ENCODE measurements around the gene ACSL6. TPM values are rescaled to one million over a fixed set of nuclear protein-coding genes. Genes with fewer than 3 reads are reported as not detected.

The ACSL6 gene
- total and polyA plus RNA-seq, 2 donors (not counting 1 experiment from before 2014, with no cell fraction given), result 0.02 to 0.33 TPM

GRCh38 chr5:131987251-131987650 lies 24.2 kb downstream of the ACSL6 start:
- H3K36me3 ChIP-seq (ENCODE audit: control insufficient read depth, insufficient read depth, low read length), result no peaks in the 10 kb centered on the region
- H3K27me3 ChIP-seq (ENCODE audit: control insufficient read depth, insufficient read depth, low read length), result peaks cover 6% of the 10 kb centered on the region

GRCh38 chr5:131986161-131986912 lies 25.1 kb downstream of the ACSL6 start:
- Histone ChIP-seq H3K27ac (ENCODE audit: insufficient read depth, low read length) (no peak overlapping the region), H3K4me3 (replicated peaks in 1 of 4; ENCODE audit: control extremely low read depth in 1 of 4, insufficient read depth in 1 of 4, low read depth in 3 of 4, low read length in 4 of 4) (no peak overlapping the region), H3K4me2 (ENCODE audit: extremely low read depth, insufficient read depth, low read length) (no peak overlapping the region), H3K27me3 (ENCODE audit: control insufficient read depth, insufficient read depth, low read length) (no peaks in the 10 kb centered on the region), H3K9me3 (ENCODE audit: control insufficient read depth, insufficient read depth, low read depth, low read length) (no peaks in the 10 kb centered on the region), H3K4me1 (ENCODE audit: control insufficient read depth, extremely low read depth, insufficient read depth, low read length) (no peaks in the 10 kb centered on the region), H2AFZ (ENCODE audit: low read length) (no peak overlapping the region), H3K36me3 (ENCODE audit: control insufficient read depth, insufficient read depth, low read length) (no peaks in the 10 kb centered on the region), H3K79me2 (ENCODE audit: control insufficient read depth, insufficient read depth, low read length) (no peaks in the 10 kb centered on the region), H4K20me1 (ENCODE audit: control insufficient read depth, extremely low read depth, insufficient read depth, low read length) (no peaks in the 10 kb centered on the region), H3K9ac (ENCODE audit: insufficient read depth, low read length) (no peak overlapping the region)
- DNase-seq (ENCODE audit: low read depth in 2 of 2), result no peak
- TF ChIP-seq CTCF (conservative IDR thresholded peaks at IDR 0.05 in 1 of 2, IDR thresholded peaks at IDR 0.05 in 1 of 2; ENCODE audit: low read depth in 1 of 2, low read length in 2 of 2) (no peak), EZH2 (IDR thresholded peaks at IDR 0.05; ENCODE audit: low read length, missing control alignments) (no peak)

More at GRCh38 chr5:131987251-131987650, 24.2 kb downstream of the ACSL6 start:
- H4K20me1 ChIP-seq (ENCODE audit: control insufficient read depth, extremely low read depth, insufficient read depth, low read length), result no peaks in the 10 kb centered on the region
- H3K4me1 ChIP-seq (ENCODE audit: control insufficient read depth, extremely low read depth, insufficient read depth, low read length), result no peaks in the 10 kb centered on the region
- no peaks in the 10 kb centered on the region for H3K79me2 ChIP-seq (ENCODE audit: control insufficient read depth, insufficient read depth, low read length)
- no peaks in the 10 kb centered on the region for H3K9me3 ChIP-seq (ENCODE audit: control insufficient read depth, insufficient read depth, low read depth, low read length)
- no peak overlapping the region for H3K27ac ChIP-seq (ENCODE audit: insufficient read depth, low read length)
- no peak overlapping the region for H3K4me3 ChIP-seq (replicated peaks in 1 of 4; ENCODE audit: control extremely low read depth in 1 of 4, insufficient read depth in 1 of 4, low read depth in 3 of 4, low read length in 4 of 4)
- no peak overlapping the region for H2AFZ ChIP-seq (ENCODE audit: low read length)
- TF ChIP-seq EZH2 (IDR thresholded peaks at IDR 0.05; ENCODE audit: low read length, missing control alignments), result no peak
- no peak for TF ChIP-seq CTCF (conservative IDR thresholded peaks at IDR 0.05 in 1 of 2, IDR thresholded peaks at IDR 0.05 in 1 of 2; ENCODE audit: low read depth in 1 of 2, low read length in 2 of 2)
- no peak for DNase-seq (ENCODE audit: low read depth in 2 of 2)
- no peak overlapping the region for H3K4me2 ChIP-seq (ENCODE audit: extremely low read depth, insufficient read depth, low read length)
- H3K9ac ChIP-seq (ENCODE audit: insufficient read depth, low read length), result no peak overlapping the region

GRCh38 chr5:131984956-131985665 lies 26.3 kb downstream of the ACSL6 start:
- H2AFZ ChIP-seq (ENCODE audit: low read length), result no peak overlapping the region
- TF ChIP-seq CTCF (conservative IDR thresholded peaks at IDR 0.05 in 1 of 2, IDR thresholded peaks at IDR 0.05 in 1 of 2; ENCODE audit: low read depth in 1 of 2, low read length in 2 of 2) (no peak), EZH2 (IDR thresholded peaks at IDR 0.05; ENCODE audit: low read length, missing control alignments) (no peak)
- H3K9ac ChIP-seq (ENCODE audit: insufficient read depth, low read length), result no peak overlapping the region
- no peak for DNase-seq (ENCODE audit: low read depth in 2 of 2)
- no peaks in the 10 kb centered on the region for H4K20me1 ChIP-seq (ENCODE audit: control insufficient read depth, extremely low read depth, insufficient read depth, low read length)
- no peak overlapping the region for H3K4me2 ChIP-seq (ENCODE audit: extremely low read depth, insufficient read depth, low read length)
- no peaks in the 10 kb centered on the region for H3K79me2 ChIP-seq (ENCODE audit: control insufficient read depth, insufficient read depth, low read length)
- H3K9me3 ChIP-seq (ENCODE audit: control insufficient read depth, insufficient read depth, low read depth, low read length), result no peaks in the 10 kb centered on the region
- H3K4me1 ChIP-seq (ENCODE audit: control insufficient read depth, extremely low read depth, insufficient read depth, low read length), result no peaks in the 10 kb centered on the region
- H3K4me3 ChIP-seq (replicated peaks in 1 of 4; ENCODE audit: control extremely low read depth in 1 of 4, insufficient read depth in 1 of 4, low read depth in 3 of 4, low read length in 4 of 4), result no peak overlapping the region
- no peak overlapping the region for H3K27ac ChIP-seq (ENCODE audit: insufficient read depth, low read length)
- no peaks in the 10 kb centered on the region for H3K36me3 ChIP-seq (ENCODE audit: control insufficient read depth, insufficient read depth, low read length)
- H3K27me3 ChIP-seq (ENCODE audit: control insufficient read depth, insufficient read depth, low read length), result no peaks in the 10 kb centered on the region
